Stimulated activated CD4-positive, alpha-beta T cell treated with anti-CD3 and anti-CD28 coated beads, Interleukin-15, amount 100 ng/mL, for 24 hours (primary cell): ENCODE results near the gene PIP5K1A.
"Not testable (repeated sequence)": the region's sequence is repeated elsewhere in the genome, so short reads cannot be mapped to it uniquely, and the experiment has no call there.

Source experiments
- DNase-seq: peaks from one replicate; pipeline ENCODE4 v3.0.0-alpha.2; 2020

PIP5K1A gene

DNA sequence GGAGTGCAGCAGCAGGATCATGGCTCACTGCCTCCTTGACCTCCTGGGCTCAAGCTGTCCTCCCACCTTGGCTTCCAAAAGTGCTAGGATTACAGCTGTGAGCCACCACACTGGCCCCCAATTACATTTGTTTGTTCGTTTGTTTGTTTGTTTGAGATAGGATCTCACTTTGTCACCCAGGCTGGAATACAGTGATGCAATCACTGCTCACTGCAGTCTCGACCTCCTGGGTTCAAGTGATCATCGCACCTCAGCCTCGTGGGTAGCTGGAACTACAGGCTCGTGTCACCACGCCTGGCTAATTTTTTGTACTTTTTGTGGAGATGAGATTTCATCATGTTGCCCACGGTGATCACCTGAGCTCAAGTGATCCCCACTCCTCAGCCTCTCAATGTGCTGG is 6.3 kb upstream of the PIP5K1A start:
- DNase-seq: no peak

- DNase-seq: no peak
Observed at GRCh38 chr1:151193304-151193703, 5.0 kb upstream of the PIP5K1A start.

DNA sequence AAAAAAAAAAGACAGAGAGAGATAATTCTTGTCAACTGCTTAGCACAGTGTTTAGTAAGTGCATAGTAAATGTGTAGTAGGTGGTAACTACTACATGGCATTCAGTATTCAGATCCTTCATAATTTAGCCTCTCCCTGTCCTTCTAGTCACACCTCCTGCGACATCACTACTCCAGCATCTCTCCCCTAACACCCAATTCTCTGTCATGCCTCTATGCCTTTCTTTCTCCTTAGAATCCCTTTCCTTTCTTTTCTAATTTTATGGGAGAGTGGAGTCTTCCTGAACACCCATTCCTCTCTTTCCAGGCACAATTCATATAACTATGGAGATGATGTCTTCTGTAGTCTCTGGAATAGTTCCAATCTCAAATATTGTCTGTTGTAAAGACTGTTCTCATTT is 4.5 kb upstream of the PIP5K1A start:
- DNase-seq: no peak

DNA sequence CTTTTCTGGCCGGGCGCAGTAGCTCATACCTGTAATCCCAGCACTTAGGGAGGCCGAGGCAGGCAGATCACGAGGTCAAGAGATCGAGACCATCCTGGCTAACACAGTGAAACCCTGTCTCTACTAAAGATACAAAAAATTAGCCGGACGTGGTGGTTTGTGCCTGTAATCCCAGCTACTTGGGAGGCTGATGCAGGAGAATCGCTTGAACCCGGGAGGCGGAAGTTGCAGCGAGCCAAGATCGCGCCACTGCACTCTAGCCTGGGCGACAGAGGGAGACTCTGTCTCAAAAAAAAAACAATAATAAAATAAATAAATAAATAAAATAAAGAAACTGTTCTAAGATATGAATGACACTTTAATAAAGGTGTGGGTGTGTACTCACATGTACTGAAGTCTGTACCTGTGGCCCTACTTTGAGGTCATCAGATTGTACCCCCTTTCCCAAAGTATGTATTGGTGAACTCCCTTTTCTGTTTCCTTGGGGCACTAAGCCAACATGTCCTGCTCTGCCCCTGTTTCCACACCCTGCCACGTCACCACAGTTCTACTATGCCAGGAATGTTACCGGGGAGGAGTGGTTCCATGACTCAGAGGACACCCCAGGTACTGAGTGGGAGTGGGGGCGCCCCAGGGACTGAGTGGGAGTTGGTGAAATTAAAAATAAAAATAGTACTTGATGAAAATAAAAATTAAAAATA is 3.3 kb upstream of the PIP5K1A start:
- DNase-seq: not testable (repeated sequence)

DNA sequence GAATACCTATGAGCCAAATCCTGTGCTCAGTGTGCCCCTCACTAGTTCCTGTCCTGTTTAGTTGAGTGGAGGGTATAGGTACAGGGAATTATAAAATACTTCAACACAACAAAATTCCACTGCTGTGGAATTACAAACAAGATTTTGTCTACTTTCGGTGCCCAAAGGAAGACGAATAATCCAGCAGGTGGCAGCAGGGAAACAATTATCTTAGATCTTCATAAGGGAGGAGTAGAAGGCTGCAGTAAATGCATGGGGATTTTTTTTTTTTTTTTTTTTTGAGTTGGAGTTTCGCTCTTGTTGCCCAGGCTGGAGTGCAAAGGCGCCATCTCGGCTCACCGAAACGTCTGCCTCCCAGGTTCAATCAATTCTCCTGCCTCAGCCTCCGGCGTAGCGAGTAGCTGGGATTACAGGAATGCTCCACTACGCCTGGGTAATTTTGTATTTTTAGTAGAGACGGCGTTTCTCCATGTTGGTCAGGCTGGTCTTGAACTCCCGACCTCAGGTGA is 2.0 kb upstream of the PIP5K1A start:
- peak; percentile 67 for DNase-seq

DNA sequence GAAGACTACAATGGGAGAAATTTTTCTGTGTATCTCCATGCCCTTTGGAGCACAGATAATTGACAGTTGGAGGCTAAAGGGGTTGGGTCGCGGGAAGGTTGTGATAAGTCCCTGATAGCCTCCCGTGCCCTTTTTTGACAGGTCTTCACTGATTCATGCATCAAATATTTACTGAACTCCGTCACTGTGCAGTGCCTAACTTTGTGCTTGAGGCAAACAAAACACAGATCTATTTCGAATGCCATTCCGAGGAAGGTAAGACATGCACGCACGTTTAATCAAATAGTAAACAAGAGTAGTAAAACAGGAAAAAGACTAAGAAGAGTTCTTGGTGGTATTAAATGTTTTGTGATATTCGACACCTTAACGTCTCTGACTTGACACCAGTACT is 494 bp upstream of the PIP5K1A start:
- no peak for DNase-seq

DNA sequence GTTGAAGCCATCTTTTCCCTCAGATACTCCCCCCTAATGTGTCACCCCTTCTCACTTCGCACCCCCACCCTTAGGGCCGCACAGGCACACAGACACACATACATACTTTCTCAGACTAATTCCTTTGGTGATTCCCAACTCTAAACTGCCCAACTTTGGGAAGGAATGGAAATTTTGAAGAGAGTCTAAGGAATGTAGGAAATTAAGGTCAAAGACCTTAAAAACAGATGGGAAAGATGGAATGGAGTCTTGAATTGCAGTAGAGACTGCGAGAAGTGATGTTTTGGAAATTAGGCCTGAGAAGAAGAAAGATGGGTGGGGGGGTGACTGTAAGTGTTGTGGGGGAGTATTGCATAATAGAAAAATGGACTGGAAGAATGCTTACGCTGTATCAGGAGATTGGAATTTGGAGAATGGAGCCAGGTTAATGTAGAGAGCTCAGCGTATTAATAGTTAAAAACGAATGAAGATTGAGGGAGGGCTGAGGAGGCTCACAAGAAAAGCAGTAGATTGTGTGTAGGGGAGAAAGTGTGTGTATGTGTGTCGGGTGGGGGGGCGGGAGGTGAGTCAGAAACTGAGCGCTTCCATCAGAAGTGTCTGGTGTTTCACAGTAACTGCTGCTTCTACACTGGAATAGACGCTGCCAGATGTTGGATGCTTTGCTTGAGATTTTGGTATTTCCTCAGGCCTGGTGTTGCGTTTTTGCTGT is 1.7 kb downstream of the PIP5K1A start:
- DNase-seq: peak; percentile 30

- not testable (repeated sequence) for DNase-seq
Observed at GRCh38 chr1:151205381-151205965, 7.1 kb downstream of the PIP5K1A start.

DNA sequence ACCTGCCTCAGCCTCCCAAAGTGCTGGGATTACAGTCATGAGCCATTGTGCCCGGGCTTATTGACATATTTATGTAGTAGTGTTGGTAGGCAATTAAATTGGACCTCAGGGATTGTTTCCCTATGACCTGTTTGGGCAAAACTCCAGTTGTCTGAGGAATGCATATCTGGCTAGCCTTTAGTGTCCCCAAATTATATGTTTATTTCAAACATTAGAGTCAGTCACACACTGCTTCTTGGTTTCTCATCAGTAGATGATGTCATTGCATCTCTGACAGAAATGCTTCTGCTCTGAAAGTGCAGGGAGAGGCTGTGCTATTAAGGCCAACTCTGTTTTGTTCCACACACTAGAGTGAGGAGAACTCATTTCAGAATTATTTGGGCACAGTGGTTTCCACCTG is 12.5 kb downstream of the PIP5K1A start:
- no peak for DNase-seq

DNA sequence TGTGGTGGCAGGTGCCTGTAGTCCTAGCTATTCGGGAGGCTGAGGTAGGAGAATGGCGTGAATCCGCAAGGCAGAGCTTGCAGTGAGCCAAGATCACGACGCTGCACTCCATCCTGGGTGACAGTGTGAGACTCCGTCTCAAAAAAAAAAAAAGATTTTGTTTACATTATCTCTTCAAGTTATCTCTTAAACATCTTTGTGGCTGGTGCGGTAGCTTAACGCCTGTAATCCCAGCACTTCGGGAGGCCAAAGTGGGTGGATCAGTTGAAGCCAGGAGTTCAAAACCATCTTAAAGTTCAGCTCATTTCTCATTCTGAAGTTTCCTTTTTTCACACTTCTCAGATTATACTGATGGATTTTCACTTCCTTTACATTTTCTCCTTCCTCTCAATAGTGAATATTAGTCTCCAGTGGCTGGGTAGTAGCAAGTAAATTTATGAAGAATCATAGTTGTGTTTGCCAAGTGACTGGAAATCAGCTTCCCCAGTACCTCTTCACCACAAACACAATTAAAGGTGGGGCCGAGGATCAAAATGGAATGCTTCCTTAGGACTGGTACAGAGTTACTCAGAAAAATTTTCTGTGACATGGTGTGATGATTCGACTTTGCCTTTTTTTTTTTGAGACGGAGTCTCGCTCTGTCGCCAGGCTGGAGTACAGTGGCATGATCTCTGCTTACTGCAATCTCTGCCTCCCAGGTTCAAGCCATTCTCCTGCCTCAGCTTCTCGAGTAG is 13.8 kb downstream of the PIP5K1A start:
- peak; percentile 25 for DNase-seq

DNA sequence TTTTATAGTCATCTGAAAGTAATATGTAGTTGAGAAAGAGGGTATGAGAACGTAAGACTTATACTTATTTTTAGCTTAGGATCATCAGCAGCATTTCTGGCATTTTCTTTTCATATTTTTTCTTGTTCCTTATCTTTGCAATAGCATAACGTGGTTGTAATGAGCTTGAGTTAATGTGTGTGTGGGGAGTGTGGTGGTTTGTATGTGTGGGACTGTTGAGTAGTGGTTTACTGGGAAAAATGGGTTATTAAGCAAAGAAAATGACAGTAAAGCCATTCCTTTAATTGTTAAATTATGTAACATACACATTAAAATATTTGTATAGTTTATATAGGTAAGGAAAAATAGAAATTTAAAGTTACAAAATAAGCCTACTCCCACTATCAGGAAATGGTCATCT is 15.2 kb downstream of the PIP5K1A start:
- no peak for DNase-seq

DNA sequence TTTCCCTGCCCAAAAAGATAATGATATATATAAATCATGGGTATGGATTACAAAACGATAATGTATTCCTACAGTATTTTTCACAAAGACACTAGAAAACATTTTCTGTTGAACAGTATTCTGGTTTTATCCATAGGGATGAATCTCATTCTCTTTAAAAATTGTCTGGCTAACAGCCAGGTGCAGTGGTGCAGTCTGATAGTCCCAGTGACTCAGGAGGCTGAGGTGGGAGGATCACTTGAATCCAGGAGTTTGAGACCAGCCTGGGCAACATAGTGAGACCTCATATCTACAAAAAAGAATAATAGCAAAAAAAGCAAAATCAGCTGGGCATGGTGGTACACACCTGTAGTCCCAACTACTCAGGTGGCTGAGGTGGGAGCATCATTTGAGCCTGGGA is 23.3 kb downstream of the PIP5K1A start:
- no peak for DNase-seq

DNA sequence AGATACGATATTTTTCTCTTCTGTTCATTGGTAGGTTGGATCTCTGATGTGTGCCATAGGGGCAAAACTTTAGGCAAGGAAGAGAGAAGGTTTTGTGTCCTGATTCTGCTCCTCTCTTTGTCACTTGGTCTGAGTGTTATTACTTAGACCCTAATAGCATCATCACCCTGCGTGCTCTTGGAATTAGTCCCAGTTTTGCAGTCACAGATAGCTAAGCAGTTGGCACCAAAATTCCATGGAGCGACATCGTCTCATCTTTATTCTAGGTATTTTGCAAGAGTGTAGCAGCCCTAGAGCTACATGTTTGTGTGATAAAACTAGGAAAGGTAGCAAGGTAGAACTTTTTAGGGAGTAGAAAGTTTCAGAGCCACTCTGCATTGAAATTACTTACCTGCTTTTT is 23.8 kb downstream of the PIP5K1A start:
- no peak for DNase-seq

DNA sequence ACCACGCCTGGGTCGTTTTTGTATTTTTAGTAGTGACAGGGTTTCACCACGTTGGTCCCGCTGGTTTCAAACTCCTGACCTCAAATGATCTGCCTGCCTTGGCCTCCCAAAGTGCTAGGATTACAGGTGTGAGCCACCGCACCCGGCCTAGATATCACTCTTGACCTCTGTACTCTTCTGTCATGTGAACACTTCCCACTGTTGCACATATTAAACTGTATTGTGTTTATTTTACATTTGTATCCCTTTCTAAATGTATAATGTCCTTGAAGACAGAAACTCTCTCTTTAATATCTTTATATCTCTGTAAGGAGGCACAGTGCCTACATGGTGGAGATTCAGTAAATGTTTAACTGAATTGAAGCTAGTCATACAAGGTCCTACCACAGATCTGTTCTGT is 36.9 kb downstream of the PIP5K1A start:
- DNase-seq: no peak

- no peak for DNase-seq
Observed at GRCh38 chr1:151237678-151238466, 39.5 kb downstream of the PIP5K1A start.

GRCh38 chr1:151238467-151238739 is 40.1 kb downstream of the PIP5K1A start:
- DNase-seq: no peak

DNA sequence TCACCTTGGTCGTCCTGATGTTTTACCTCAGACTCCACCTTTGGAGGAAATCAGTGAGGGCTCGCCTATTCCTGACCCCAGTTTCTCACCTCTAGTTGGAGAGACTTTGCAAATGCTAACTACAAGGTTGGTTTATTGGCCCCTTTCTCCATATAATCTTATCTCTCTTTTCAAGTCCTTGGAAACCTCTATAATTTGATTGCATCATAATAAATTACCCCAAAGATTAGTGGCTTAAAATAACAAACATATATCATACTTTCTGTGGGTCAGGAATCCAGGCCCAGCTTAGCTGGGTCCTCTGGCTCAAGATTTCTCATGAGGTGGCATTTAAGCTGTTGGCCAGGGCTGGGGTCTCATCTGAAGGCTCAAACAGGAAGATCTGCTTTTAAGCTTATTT is 44.1 kb downstream of the PIP5K1A start:
- no peak for DNase-seq

DNA sequence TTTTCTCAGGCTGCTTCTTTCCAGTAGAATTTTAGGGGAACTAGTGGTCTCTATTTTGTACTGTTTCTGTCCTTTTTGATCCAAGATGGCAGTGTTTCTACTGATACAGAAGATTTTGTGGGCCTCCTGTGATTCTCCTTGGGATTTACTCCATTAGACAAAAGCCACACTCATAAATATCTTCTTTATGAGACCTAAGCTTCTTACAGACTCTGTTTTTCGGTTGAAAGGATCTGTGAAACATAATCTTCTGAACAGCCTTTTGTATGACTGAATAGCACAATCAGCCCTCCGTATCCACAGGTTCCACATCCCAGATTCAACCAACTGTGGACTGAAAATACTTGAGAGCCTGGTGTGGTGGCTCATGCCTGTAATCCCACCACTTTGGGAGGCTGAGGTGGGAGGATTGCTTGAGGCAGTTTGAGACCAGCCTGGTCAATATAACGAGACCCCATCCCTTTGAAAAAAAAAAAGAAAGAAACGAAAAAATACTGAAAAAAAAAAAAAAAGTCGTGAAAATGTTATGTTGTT is 45.4 kb downstream of the PIP5K1A start:
- DNase-seq: no peak

DNA sequence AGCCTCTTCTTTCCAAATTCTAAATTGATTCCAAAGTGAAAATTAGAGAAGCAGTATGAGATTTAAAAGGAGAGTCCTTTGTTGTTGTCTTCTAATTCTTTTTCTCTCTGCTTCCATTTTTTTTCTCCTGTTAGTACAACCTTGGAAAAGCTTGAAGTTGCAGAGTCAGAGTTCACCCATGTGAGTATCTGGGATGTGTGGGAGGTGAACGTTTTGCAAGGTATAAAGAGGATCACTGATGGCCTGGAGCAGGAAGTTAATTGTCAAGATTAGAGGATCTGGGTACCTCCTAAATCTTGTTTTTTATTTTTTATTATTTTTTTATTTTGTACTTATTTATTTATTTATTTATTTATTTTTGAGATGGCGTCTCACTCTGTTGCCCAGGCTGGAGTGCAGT is 48.4 kb downstream of the PIP5K1A start:
- no peak for DNase-seq

GRCh38 chr1:151251656-151252470 is 53.5 kb downstream of the PIP5K1A start:
- DNase-seq: peak; percentile 74
